Heart right ventricle (tissue), 16 donors: Measurements from ENCODE around the gene LRRC27. TPM values are rescaled to one million over a fixed set of nuclear protein-coding genes. Genes with fewer than 3 reads are reported as not detected.

Experiments
- ATAC-seq, 8 donors: fragments of 200-7000 bp; cut with Tn5 transposase; one replicate each; pipeline ENCODE4 v1.9.1; 2020; ENCODE audit warnings: mild to moderate bottlenecking in 8 of 8, moderate library complexity in 8 of 8, moderate number of reproducible peaks in 1 of 8
- DNase-seq, 2 donors: peaks; one replicate each; pipeline ENCODE4 v3.0.0-alpha.2; 2020
- H3K27ac ChIP-seq, 10 donors: fragments of 200-600 bp; sonication (generic) in 2 of 10; one replicate each; pipeline versions ENCODE4 v1.5.0 to v1.8.0; 2020 to 2022; ENCODE audit warnings: mild to moderate bottlenecking in 3 of 10
- H3K27me3 ChIP-seq, 7 donors: fragments of 200-600 bp; one replicate each; pipeline ENCODE4 v1.8.0; 2021 to 2022; ENCODE audit warnings: mild to moderate bottlenecking in 2 of 7
- H3K36me3 ChIP-seq, 9 donors: fragments of 200-600 bp; sonication (generic) in 1 of 9; one replicate each; pipeline versions ENCODE4 v1.5.0 to v1.8.0; 2020 to 2022; ENCODE audit warnings: mild to moderate bottlenecking in 2 of 9
- H3K4me1 ChIP-seq, 9 donors: fragments of 200-600 bp; sonication (generic) in 1 of 9; one replicate each; pipeline versions ENCODE4 v1.5.0 to v1.8.0; 2020 to 2022; ENCODE audit warnings: mild to moderate bottlenecking in 4 of 9
- H3K4me3 ChIP-seq, 10 donors: fragments of 200-600 bp; sonication (generic) in 2 of 10; one replicate each; pipeline versions ENCODE4 v1.5.0 to v1.8.0; 2020 to 2022; ENCODE audit warnings: mild to moderate bottlenecking in 7 of 10, moderate library complexity in 2 of 10
- H3K9me3 ChIP-seq, 11 donors: fragments of 200-600 bp in 10 of 11; sonication (generic) in 2 of 11; one replicate each; pipeline versions ENCODE4 v1.5.0 to v1.8.0; 2013 to 2022; ENCODE audit warnings: mild to moderate bottlenecking in 2 of 11, control low read depth in 1 of 11, moderate library complexity in 1 of 11
- WGBS, 2 donors: extraction: QIAGEN DNeasy Blood & Tissue Kit; methylation state at CpG; one replicate each; pipeline ENCODE4 v1.1.7; 2013; ENCODE audit warnings: inconsistent platforms in 1 of 2; 5-methylcytosine and 5-hydroxymethylcytosine counted together
- intact Hi-C, 10 donors: fragments of 100-400 bp; cut with DNase I; formaldehyde crosslinking; loops; one replicate each; pipeline versions ENCODE4 v1.11.1 to v1.14.2; 2022
- polyA plus RNA-seq, 2 donors: library from polyadenylated mRNA; stranded (reverse); fragments of 200-250 nt; gene quantifications; one replicate each; pipeline ENCODE4 v1.2.3, GENCODE V29; 2013
- total RNA-seq, 10 donors: library from RNA; stranded (reverse); fragmentation: NEBNext Ultra II Directional in 3 of 10; extraction: Animal tissue kit (Norgen Biotek cat#: 25700) in 3 of 10; gene quantifications; one replicate each; pipeline versions ENCODE4 v1.2.1 to v1.2.4, GENCODE V29; 2021 to 2023
- TF ChIP-seq, protein P1 (sequence below), 9 donors: fragments of 200-600 bp; sonication (generic) in 2 of 9; IDR thresholded peaks; one replicate each; pipeline versions ENCODE4 v1.5.0 to v1.8.0; 2021 to 2022; ENCODE audit warnings: antibody characterized with exemption in 9 of 9, mild to moderate bottlenecking in 5 of 9, moderate library complexity in 1 of 9
- donor health status: Arrhythmogenic right ventricular cardiomyopathy.
- donor health status: ischemic (EF 13 %, LVEDD 7.1; RV severe dilation, severe dysfunction).
- donor health status: healthy with polysubstance abuse.
- donor health status: DM: no; HTN: yes; CAD: no.
- donor health status: DM: no; HTN: no; CAD: no.
- donor health status: ischemic (EF 25% LVEDD 6.9; RV normal size, moderate dysfunction).
- donor health status: ischemic (EF 25% LVEDD 5.7; RV mildly dilated, moderate dysfunction).
- donor health status: healthy.
- donor health status: DM: yes; HTN: yes; CAD: no.
- donor health status: Ischemic cardiomyopathy.
- donor health status: ischemic (EF 35%, LVEDD 5.7; RV mildly dilated, moderate dysfunction).
- donor health status: nonischemic (EF 11% LVEDD 7.7; RV severe dilation, severe dysfunction).
- donor health status: DM: yes; HTN: yes; CAD: no.
- donor health status: PGD.
- donor health status: ischemic (EF 29% LVEDD 5.4; RV normal size, mild dysfunction).
- donor health status: nonischemic (EF 23%, LVEDD 6.1; RV moderate dilation, normal function).

Gene LRRC27
- total and polyA plus RNA-seq, 12 donors, result 3.0 to 8.1 (median 4.7) TPM

DNA sequence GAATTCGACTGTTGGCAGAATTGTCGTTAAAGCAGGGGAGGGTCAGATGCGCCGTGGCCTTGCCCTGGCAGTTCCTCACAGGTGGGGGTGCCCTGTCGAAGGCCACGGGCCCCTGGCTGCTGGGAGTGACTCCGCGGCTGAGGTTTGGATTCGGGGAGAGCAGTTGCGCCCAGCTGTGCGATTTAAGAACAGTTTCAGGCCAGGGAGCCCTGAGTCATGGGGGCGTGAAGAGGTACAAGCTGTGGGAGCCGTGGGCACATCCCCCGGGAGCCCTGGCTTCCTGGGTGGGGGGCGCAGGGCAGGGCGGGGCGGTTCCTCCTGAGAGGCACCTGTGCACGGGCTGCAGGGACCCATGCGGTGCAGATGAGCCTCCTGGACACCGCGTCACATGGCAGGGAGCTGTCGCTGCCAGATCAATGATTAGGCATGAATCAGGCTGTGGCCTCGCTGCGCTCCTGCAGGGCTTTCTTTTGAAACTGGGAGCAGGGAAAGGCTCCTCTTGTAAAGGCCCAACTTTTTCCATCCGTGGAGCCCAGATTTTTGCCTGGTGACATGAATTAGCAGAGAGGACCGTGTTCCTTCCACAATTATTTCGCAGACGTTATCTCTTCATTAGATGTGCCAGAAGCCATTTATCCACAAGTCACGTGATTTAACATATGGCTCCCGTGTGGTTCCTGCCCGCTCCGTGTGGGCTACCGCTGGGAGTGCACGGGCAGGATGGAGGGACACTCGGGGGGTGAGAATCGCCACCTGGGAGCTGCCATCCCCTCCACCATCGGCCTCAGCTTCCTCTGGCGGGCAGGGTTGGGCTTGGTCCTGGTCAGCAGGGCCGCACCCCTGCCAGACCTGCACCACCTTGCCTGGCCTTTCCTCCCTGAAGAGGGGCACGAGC is 65.9 kb downstream of the LRRC27 start:
- Histone ChIP-seq H3K36me3 (no peaks in the 10 kb centered on the region), H3K27me3 (no peaks in the 10 kb centered on the region), H3K9me3 (no peaks in the 10 kb centered on the region), H3K27ac (peak overlapping the region; percentile 53 to 98 (median 91)), H3K4me3 (peak overlapping the region; percentile 14 to 94 (median 84)), H3K4me1 (peaks cover 18 to 68% (median 49%) of the 10 kb centered on the region in 9 donors)
- 31 to 34% methylated on average over 40 of the region's 40 CpGs for WGBS, 2 donors
- peak in 1 of 2 donors; percentile 47 for DNase-seq
- TF ChIP-seq, protein P1, sequence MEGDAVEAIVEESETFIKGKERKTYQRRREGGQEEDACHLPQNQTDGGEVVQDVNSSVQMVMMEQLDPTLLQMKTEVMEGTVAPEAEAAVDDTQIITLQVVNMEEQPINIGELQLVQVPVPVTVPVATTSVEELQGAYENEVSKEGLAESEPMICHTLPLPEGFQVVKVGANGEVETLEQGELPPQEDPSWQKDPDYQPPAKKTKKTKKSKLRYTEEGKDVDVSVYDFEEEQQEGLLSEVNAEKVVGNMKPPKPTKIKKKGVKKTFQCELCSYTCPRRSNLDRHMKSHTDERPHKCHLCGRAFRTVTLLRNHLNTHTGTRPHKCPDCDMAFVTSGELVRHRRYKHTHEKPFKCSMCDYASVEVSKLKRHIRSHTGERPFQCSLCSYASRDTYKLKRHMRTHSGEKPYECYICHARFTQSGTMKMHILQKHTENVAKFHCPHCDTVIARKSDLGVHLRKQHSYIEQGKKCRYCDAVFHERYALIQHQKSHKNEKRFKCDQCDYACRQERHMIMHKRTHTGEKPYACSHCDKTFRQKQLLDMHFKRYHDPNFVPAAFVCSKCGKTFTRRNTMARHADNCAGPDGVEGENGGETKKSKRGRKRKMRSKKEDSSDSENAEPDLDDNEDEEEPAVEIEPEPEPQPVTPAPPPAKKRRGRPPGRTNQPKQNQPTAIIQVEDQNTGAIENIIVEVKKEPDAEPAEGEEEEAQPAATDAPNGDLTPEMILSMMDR (IDR thresholded peaks at IDR 0.05), result no peak
- peak in 2 of 8 donors; percentile 2 to 8 for ATAC-seq
- intact Hi-C loops, result loop anchor here in 5 of 10 donors (2.0 to 10.0 kb wide), 4 partner anchors 23 to 239 kb away; no protein-coding TSS in a partner anchor

DNA sequence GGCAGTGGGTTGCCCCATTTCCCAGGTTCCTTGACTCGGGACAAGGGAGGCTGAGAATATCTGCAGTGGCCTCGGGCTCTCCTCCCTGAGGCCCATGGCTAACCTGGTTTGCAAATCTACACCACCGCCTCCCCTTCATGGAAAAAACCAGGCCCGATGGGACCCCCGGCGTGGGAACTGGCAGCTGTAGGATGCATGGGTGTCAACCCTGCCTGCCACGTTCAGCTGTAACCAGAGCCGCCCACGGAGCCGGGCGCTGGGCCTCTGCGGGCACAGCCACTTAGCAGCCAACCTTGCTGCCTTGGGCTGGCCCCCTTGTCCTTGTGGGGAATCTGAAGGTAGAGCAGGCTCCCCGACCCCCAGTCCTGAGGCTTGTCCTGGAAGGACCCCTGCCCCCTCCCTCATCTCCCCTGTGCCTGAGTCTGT is 66.6 kb downstream of the LRRC27 start:
- no peaks in the 10 kb centered on the region for H3K27me3 ChIP-seq
- intact Hi-C loops, result loop anchor here in 4 of 10 donors (5.0 to 10.0 kb wide), 3 partner anchors 119 to 239 kb away; no protein-coding TSS in a partner anchor
- peak overlapping the region in 5 of 10 donors; percentile 85 to 98 (median 91) for H3K27ac ChIP-seq
- peak in 1 of 2 donors; percentile 11 for DNase-seq
- TF ChIP-seq, protein P1 (IDR thresholded peaks at IDR 0.05), result no peak
- H3K4me3 ChIP-seq, result peak overlapping the region in 4 of 10 donors; percentile 76 to 94 (median 87)
- H3K4me1 ChIP-seq, result peaks cover 18 to 68% (median 49%) of the 10 kb centered on the region in 9 donors
- no peak for ATAC-seq
- H3K36me3 ChIP-seq, result no peaks in the 10 kb centered on the region
- no peaks in the 10 kb centered on the region for H3K9me3 ChIP-seq
- WGBS, 2 donors, result 83 to 92% methylated on average over 13 of the region's 13 CpGs

- Histone ChIP-seq H3K27me3 (no peaks in the 10 kb centered on the region), H3K9me3 (no peaks in the 10 kb centered on the region), H3K27ac (peak overlapping the region in 3 of 10 donors; percentile 71 to 84 (median 81)), H3K4me3 (no peak overlapping the region), H3K4me1 (peaks cover 18 to 65% (median 49%) of the 10 kb centered on the region in 9 donors), H3K36me3 (no peaks in the 10 kb centered on the region)
- 89 to 93% methylated on average over 27 of the region's 27 CpGs for WGBS, 2 donors
- DNase-seq (peak in 1 of 2 donors; percentile 11), ATAC-seq (no peak)
- intact Hi-C loops, result loop anchor here in 5 of 10 donors (5.0 to 10.0 kb wide), 4 partner anchors 48 to 238 kb away; no protein-coding TSS in a partner anchor
- TF ChIP-seq, protein P1 (IDR thresholded peaks at IDR 0.05), result no peak
Observed at GRCh38 chr10:132399117-132400035, 67.4 kb downstream of the LRRC27 start.
